Smooth muscle cell of the umbilical artery (primary cell): ENCODE results near the gene ZNF326. TPM values are rescaled to one million over a fixed set of nuclear protein-coding genes. Genes with fewer than 3 reads are reported as not detected.

Experiments used
- total RNA-seq: library from RNA; depleted of rRNA; stranded (reverse); fragments of >200 nt; gene quantifications from 2 replicates; pipeline ENCODE4 v1.2.3, GENCODE V29; 2014

Gene ZNF326
- total RNA-seq = 7.7 and 8.3 TPM in 2 replicates

GRCh38 chr1:89994805-89995597 lies at the start of gene ZNF326:
Gene ZNF326, plus strand, starts transcription at chr1:89995110. Its CDS starts 148 bp downstream, at chr1:89995258.

Other genes starting within 250 kb of the ZNF326 start
- gene LRRC8D, start 174.1 kb upstream of the ZNF326 start, total RNA-seq = 25.2 and 31.8 TPM in 2 replicates